H9 (cell line): ENCODE results near the gene MARCHF10. TPM values are rescaled to one million over a fixed set of nuclear protein-coding genes. Genes with fewer than 3 reads are reported as not detected.
A peak's percentile ranks its signal among the peaks of the same experiment; 100 is the strongest.

Experiments used
- DNase-seq: peaks from one replicate; pipeline ENCODE4 v3.0.0-alpha.2; 2017
- H2AFZ ChIP-seq: one replicate; pipeline ENCODE4 v1.6.1; 2013; ENCODE audit warnings: mild to moderate bottlenecking, low read length, control low read depth, moderate library complexity
- H2AK5ac ChIP-seq: 2 replicates; pipeline ENCODE4 v1.6.1; 2013; ENCODE audit warnings: low read length, control low read depth, mixed read lengths; ENCODE audit not compliant: insufficient read length
- H2BK120ac ChIP-seq: one replicate; pipeline ENCODE4 v1.6.1; 2013; ENCODE audit warnings: low read depth, mild to moderate bottlenecking, low read length, control low read depth, inconsistent platforms; ENCODE audit not compliant: poor library complexity, severe bottlenecking
- H2BK12ac ChIP-seq: 2 replicates; pipeline ENCODE4 v1.6.1; 2013; ENCODE audit warnings: low read length, control low read depth, mixed read lengths, low read depth; ENCODE audit not compliant: insufficient read length
- H2BK15ac ChIP-seq: 2 replicates; pipeline ENCODE4 v1.6.1; 2013; ENCODE audit warnings: low read depth, low read length, control low read depth
- H2BK20ac ChIP-seq: one replicate; pipeline ENCODE4 v1.6.1; 2013; ENCODE audit warnings: low read depth, mild to moderate bottlenecking, low read length, control low read depth, inconsistent platforms; ENCODE audit not compliant: poor library complexity, severe bottlenecking
- H2BK5ac ChIP-seq: 2 replicates; pipeline ENCODE4 v1.6.1; 2013; ENCODE audit warnings: low read length, control low read depth, mixed read lengths; ENCODE audit not compliant: insufficient read length
- H3K14ac ChIP-seq: 2 replicates; pipeline ENCODE4 v1.6.1; 2013; ENCODE audit warnings: low read length, control low read depth; ENCODE audit not compliant: insufficient read depth
- H3K18ac ChIP-seq: 2 replicates; pipeline ENCODE4 v1.6.1; 2013; ENCODE audit warnings: low read depth, mild to moderate bottlenecking, mixed read lengths, low read length, control low read depth; ENCODE audit not compliant: insufficient read length
- H3K23ac ChIP-seq: 2 replicates; pipeline ENCODE4 v1.6.1; 2013; ENCODE audit warnings: low read length, control low read depth, mixed read lengths, low read depth; ENCODE audit not compliant: insufficient read length
- H3K23me2 ChIP-seq: 2 replicates; pipeline ENCODE4 v1.6.1; 2013; ENCODE audit warnings: low read depth, mild to moderate bottlenecking, mixed read lengths, low read length, control low read depth; ENCODE audit not compliant: insufficient read length, poor library complexity, severe bottlenecking
- H3K27ac ChIP-seq: 2 replicates; pipeline ENCODE4 v1.5.1; 2013; ENCODE audit warnings: low read length, control low read depth, mixed read lengths, low read depth; ENCODE audit not compliant: insufficient read length
- H3K27me3 ChIP-seq: 2 replicates; pipeline ENCODE4 v1.6.1; 2013; ENCODE audit warnings: low read length, control low read depth, inconsistent platforms; ENCODE audit not compliant: insufficient read depth
- H3K4ac ChIP-seq: 2 replicates; pipeline ENCODE4 v1.6.1; 2013; ENCODE audit warnings: low read depth, mild to moderate bottlenecking, control low read depth, inconsistent platforms, low read length, moderate library complexity
- H3K4me1 ChIP-seq: 2 replicates; pipeline ENCODE4 v1.6.1; 2013; ENCODE audit warnings: low read length, control low read depth, inconsistent platforms; ENCODE audit not compliant: insufficient read depth
- H3K4me2 ChIP-seq: 2 replicates; pipeline ENCODE4 v1.6.1; 2013; ENCODE audit warnings: low read length, control low read depth, mixed read lengths; ENCODE audit not compliant: insufficient read length, insufficient read depth
- H3K56ac ChIP-seq: 2 replicates; pipeline ENCODE4 v1.6.1; 2013; ENCODE audit warnings: low read depth, mild to moderate bottlenecking, mixed read lengths, low read length, control low read depth; ENCODE audit not compliant: insufficient read length
- H3K79me1 ChIP-seq: 2 replicates; pipeline ENCODE4 v1.6.1; 2013; ENCODE audit warnings: low read depth, mild to moderate bottlenecking, moderate library complexity, low read length, control low read depth, inconsistent platforms; ENCODE audit not compliant: insufficient read depth, poor library complexity, severe bottlenecking
- H3K79me2 ChIP-seq: 2 replicates; pipeline ENCODE4 v1.6.1; 2013; ENCODE audit warnings: low read length, control low read depth, inconsistent platforms; ENCODE audit not compliant: insufficient read depth
- H3K9ac ChIP-seq: 2 replicates; pipeline ENCODE4 v1.6.1; 2013; ENCODE audit warnings: low read length, control low read depth, mixed read lengths; ENCODE audit not compliant: insufficient read length; ENCODE audit errors: extremely low read depth
- H3K9me3 ChIP-seq: one replicate; pipeline ENCODE4 v1.6.1; 2013; ENCODE audit warnings: low read depth, low read length, inconsistent platforms; ENCODE audit not compliant: control insufficient read depth
- H3T11ph ChIP-seq: one replicate; pipeline ENCODE4 v1.6.1; 2013; ENCODE audit warnings: mild to moderate bottlenecking, low read length, control low read depth, inconsistent platforms
- H4K20me1 ChIP-seq: one replicate; pipeline ENCODE4 v1.6.1; 2013; ENCODE audit not compliant: control insufficient read depth, insufficient read length, insufficient read depth
- H4K5ac ChIP-seq: 2 replicates; pipeline ENCODE4 v1.6.1; 2013; ENCODE audit warnings: low read depth, mild to moderate bottlenecking, mixed read lengths, low read length, control low read depth; ENCODE audit not compliant: insufficient read length
- H4K8ac ChIP-seq: replicated peaks from 2 replicates; pipeline ENCODE4 v1.6.1; 2013; ENCODE audit warnings: low read length, control low read depth, mixed read lengths, low read depth; ENCODE audit not compliant: insufficient read length
- H4K91ac ChIP-seq: 2 replicates; pipeline ENCODE4 v1.6.1; 2013; ENCODE audit warnings: low read depth, mild to moderate bottlenecking, moderate library complexity, mixed read lengths, low read length, control low read depth; ENCODE audit not compliant: insufficient read length
- H3K27ac Mint-ChIP-seq, 3 experiments: 2 replicates in 2 of 3; 3 replicates in 1 of 3; pipeline ENCODE4 v1.8.0; 2020 to 2021; ENCODE audit warnings: mixed read lengths in 3 of 3, mild to moderate bottlenecking in 1 of 3, moderate library complexity in 1 of 3
- H3K27me3 Mint-ChIP-seq: 2 replicates; pipeline ENCODE4 v1.8.0; 2021; ENCODE audit warnings: low read depth, mild to moderate bottlenecking, moderate library complexity, mixed read lengths
- H3K36me3 Mint-ChIP-seq, 3 experiments: 2 replicates in 2 of 3; 3 replicates in 1 of 3; pipeline ENCODE4 v1.8.0; 2020 to 2021; ENCODE audit warnings: low read depth in 3 of 3, mixed read lengths in 3 of 3; ENCODE audit not compliant: insufficient read depth in 1 of 3
- H3K4me1 Mint-ChIP-seq, 2 experiments: 2 replicates each; pipeline ENCODE4 v1.8.0; 2020; ENCODE audit warnings: mixed read lengths in 2 of 2
- H3K4me3 Mint-ChIP-seq, 2 experiments: 2 replicates in 1 of 2; 3 replicates in 1 of 2; pipeline ENCODE4 v1.8.0; 2020 to 2021; ENCODE audit warnings: mild to moderate bottlenecking in 2 of 2, mixed read lengths in 2 of 2, moderate library complexity in 1 of 2
- H3K9me3 Mint-ChIP-seq, 2 experiments: 2 replicates in 1 of 2; 3 replicates in 1 of 2; pipeline ENCODE4 v1.8.0; 2020; ENCODE audit warnings: mild to moderate bottlenecking in 2 of 2, mixed read lengths in 2 of 2, moderate library complexity in 1 of 2
- CTCF ChIP-seq: fragments of 200-600 bp; sonication (generic); conservative IDR thresholded peaks from 3 replicates; pipeline ENCODE4 v1.8.0; 2021; ENCODE audit warnings: antibody characterized with exemption, mild to moderate bottlenecking
- WGBS: extraction: QIAGEN DNeasy Blood & Tissue Kit; methylation state at CpG from one replicate; pipeline ENCODE4 v1.1.7; 2013; ENCODE audit warnings: missing lambda C conversion rate, low lambda C conversion rate, mixed read lengths; ENCODE audit not compliant: insufficient read length; ENCODE audit errors: extremely low coverage; 5-methylcytosine and 5-hydroxymethylcytosine counted together
- total RNA-seq: library from RNA; stranded (reverse); gene quantifications from 2 replicates; pipeline ENCODE4 v1.2.1, GENCODE V29; 2021

Gene MARCHF10
- total RNA-seq, 1 experiment from 2014 or later = not detected

- Mint-ChIP-seq H3K27ac (no peak overlapping the region), H3K9me3 (peaks cover 0 to under 1% of the 10 kb centered on the region in 2 experiments; a peak in 1 of 5 replicates), H3K27me3 (no peaks in the 10 kb centered on the region), H3K4me1 (peaks cover 0 to 6% of the 10 kb centered on the region in 2 experiments; a peak in 2 of 4 replicates), H3K4me3 (no peak overlapping the region), H3K36me3 (peaks cover 14 to 17% (median 15%) of the 10 kb centered on the region in 3 experiments)
- no peak overlapping the region for H3K27ac ChIP-seq
- H3K4me2 ChIP-seq = no peak overlapping the region
- no peak overlapping the region for H2BK12ac ChIP-seq
- no peak overlapping the region for H3K18ac ChIP-seq
- no peak overlapping the region for H2BK120ac ChIP-seq
- no peak for TF ChIP-seq CTCF
- no peak overlapping the region for H3T11ph ChIP-seq
- H2BK15ac ChIP-seq = no peak overlapping the region
- no peaks in the 10 kb centered on the region for H3K9me3 ChIP-seq
- no peak overlapping the region for H3K4ac ChIP-seq
- no CpG with 5 or more reads among the region's 36 CpGs for WGBS
- no peak overlapping the region for H4K5ac ChIP-seq
- no peak overlapping the region for H4K8ac ChIP-seq
- no peak overlapping the region for H3K56ac ChIP-seq
- H3K23me2 ChIP-seq = no peaks in the 10 kb centered on the region
- no peak overlapping the region for H2AK5ac ChIP-seq
- no peak overlapping the region for H2BK5ac ChIP-seq
- no peaks in the 10 kb centered on the region for H3K79me1 ChIP-seq
- no peaks in the 10 kb centered on the region for H3K4me1 ChIP-seq
- H4K20me1 ChIP-seq = no peaks in the 10 kb centered on the region
- no peak overlapping the region for H3K9ac ChIP-seq
- H3K23ac ChIP-seq = no peak overlapping the region
- H2AFZ ChIP-seq = no peak overlapping the region
- H3K14ac ChIP-seq = no peak overlapping the region; the same call in 1 of the 2 replicates
- DNase-seq = peak; percentile 50
- no peak overlapping the region for H2BK20ac ChIP-seq
- H4K91ac ChIP-seq = no peak overlapping the region
- no peaks in the 10 kb centered on the region for H3K79me2 ChIP-seq
- H3K27me3 ChIP-seq = no peaks in the 10 kb centered on the region
Measured at GRCh38 chr17:62680541-62681052, 127.5 kb downstream of the MARCHF10 start.
